Endothelial cell of umbilical vein (primary cell): ENCODE results near the gene STAT4. TPM values are rescaled to one million over a fixed set of nuclear protein-coding genes. Genes with fewer than 3 reads are reported as not detected.

Experiments
- BruUV-seq: library from RNA; stranded (reverse); fragments of 400-500 nt; replicated peaks from 2 replicates; lab custom pipeline; 2021; lab: Mats Ljungman, UMichigan
- CTCF ChIA-PET: fragments of 300-600, 350-600 bp; sonication (Branson Sonifier 250); formaldehyde crosslinking; loops from one replicate; lab custom pipeline; 2021; ENCODE audit warnings: antibody characterized with exemption, inconsistent platforms; lab: Charles Lee
- POLR2A ChIA-PET: fragments of 300-600, 350-600 bp; sonication (Branson Sonifier 250); formaldehyde crosslinking; loops from one replicate; lab custom pipeline; 2021; ENCODE audit warnings: antibody characterized with exemption, inconsistent platforms; lab: Charles Lee
- DNase-seq: peaks from one replicate; pipeline ENCODE4 v3.0.0-alpha.2; 2011; ENCODE audit warnings: low read depth, low spot score
- FAIRE-seq: peaks from 2 replicates; lab custom pipeline; 2011; peaks lifted over from hg19 to GRCh38; lab: Jason Lieb, UNC
- H2AFZ ChIP-seq: 2 replicates; pipeline ENCODE4 v1.6.0; 2012; ENCODE audit warnings: low read depth, low read length, control low read depth, inconsistent platforms
- H3K27ac ChIP-seq: 2 replicates; pipeline ENCODE4 v1.5.1; 2011; ENCODE audit warnings: low read depth, mild to moderate bottlenecking, control low read depth, low read length, moderate library complexity; ENCODE audit not compliant: insufficient read depth
- H3K27me3 ChIP-seq, 2 experiments: 2 replicates each; pipeline versions ENCODE4 v1.6.0 to v1.6.1; 2011; ENCODE audit warnings: low read length in 2 of 2, mixed read lengths in 1 of 2; ENCODE audit not compliant: control insufficient read depth in 2 of 2, insufficient read depth in 2 of 2
- H3K36me3 ChIP-seq, 2 experiments: 2 replicates in 1 of 2; 3 replicates in 1 of 2; pipeline ENCODE4 v1.5.1; 2011; ENCODE audit warnings: low read length in 2 of 2, mild to moderate bottlenecking in 1 of 2, moderate library complexity in 1 of 2; ENCODE audit not compliant: control insufficient read depth in 2 of 2, insufficient read depth in 2 of 2; ENCODE audit errors: extremely low read depth in 1 of 2
- H3K4me1 ChIP-seq: 3 replicates; pipeline ENCODE4 v1.5.1; 2011; ENCODE audit warnings: mild to moderate bottlenecking, low read length; ENCODE audit not compliant: control insufficient read depth, insufficient read depth; ENCODE audit errors: extremely low read depth
- H3K4me2 ChIP-seq: 2 replicates; pipeline ENCODE4 v1.6.1; 2011; ENCODE audit warnings: low read length, control low read depth, mixed read lengths; ENCODE audit not compliant: insufficient read depth
- H3K4me3 ChIP-seq, 3 experiments: fragments of 200-600 bp in 1 of 3; sonication (generic), shearing (Covaris generic) in 1 of 3; replicated peaks in 1 of 3; 2 replicates each; pipeline ENCODE4 v1.5.1; 2011 to 2016; ENCODE audit warnings: control low read depth in 3 of 3, low read length in 3 of 3, mild to moderate bottlenecking in 2 of 3, inconsistent platforms in 1 of 3, low read depth in 1 of 3, moderate library complexity in 1 of 3; ENCODE audit not compliant: insufficient read depth in 1 of 3
- H3K79me2 ChIP-seq: 2 replicates; pipeline ENCODE4 v1.6.0; 2012; ENCODE audit warnings: low read length, inconsistent platforms; ENCODE audit not compliant: control insufficient read depth, insufficient read depth
- H3K9ac ChIP-seq: replicated peaks from 2 replicates; pipeline ENCODE3; 2011; ENCODE audit warnings: low read length, control low read depth; ENCODE audit not compliant: insufficient read depth; ENCODE audit errors: extremely low read depth
- H3K9me1 ChIP-seq: replicated peaks from 3 replicates; pipeline ENCODE4 v1.6.0; 2011; ENCODE audit warnings: mild to moderate bottlenecking, low read length; ENCODE audit not compliant: control insufficient read depth, insufficient read depth; ENCODE audit errors: extremely low read depth
- H3K9me3 ChIP-seq: replicated peaks from 2 replicates; pipeline ENCODE4 v1.5.1; 2012; ENCODE audit warnings: low read length, inconsistent platforms; ENCODE audit not compliant: control insufficient read depth, insufficient read depth
- H4K20me1 ChIP-seq: replicated peaks from 2 replicates; pipeline ENCODE3; 2011; ENCODE audit warnings: mild to moderate bottlenecking, low read length; ENCODE audit not compliant: control insufficient read depth, insufficient read depth; ENCODE audit errors: extremely low read depth
- CTCF ChIP-seq, 2 donors: IDR thresholded peaks; 1 replicate in 1 of 2; 2 replicates in 1 of 2; pipeline ENCODE4 v1.5.1; 2011; ENCODE audit warnings: low read length in 2 of 2, mild to moderate bottlenecking in 2 of 2, moderate library complexity in 2 of 2, control low read depth in 1 of 2, inconsistent platforms in 1 of 2, low read depth in 1 of 2; ENCODE audit not compliant: insufficient read depth in 1 of 2; ENCODE audit errors: extremely low read depth in 1 of 2
- EZH2 ChIP-seq: IDR thresholded peaks from 2 replicates; pipeline ENCODE4 v1.6.1; 2012; ENCODE audit warnings: borderline replicate concordance, low read depth, mild to moderate bottlenecking, moderate library complexity, low read length, inconsistent platforms; ENCODE audit not compliant: severe bottlenecking
- FOS ChIP-seq: IDR thresholded peaks from 2 replicates; pipeline ENCODE4 v1.6.1; 2011; ENCODE audit warnings: mild to moderate bottlenecking, low read length, moderate library complexity, borderline replicate concordance; ENCODE audit not compliant: insufficient read depth
- GATA2 ChIP-seq: IDR thresholded peaks from 2 replicates; pipeline ENCODE4 v1.7.0; 2011; ENCODE audit warnings: low read depth, mild to moderate bottlenecking, moderate library complexity, mixed read lengths, low read length; ENCODE audit not compliant: insufficient read length, insufficient read depth
- JUN ChIP-seq: IDR thresholded peaks from 2 replicates; pipeline ENCODE4 v1.6.1; 2011; ENCODE audit warnings: borderline replicate concordance, low read depth; ENCODE audit not compliant: insufficient read length, insufficient read depth
- MAX ChIP-seq: IDR thresholded peaks from 2 replicates; pipeline ENCODE4 v1.6.1; 2011; ENCODE audit not compliant: insufficient read depth, insufficient read length
- MYC ChIP-seq: IDR thresholded peaks from one replicate; pipeline ENCODE4 v1.6.1; 2011; ENCODE audit warnings: mild to moderate bottlenecking, low read depth, low read length
- POLR2A ChIP-seq: IDR thresholded peaks from 2 replicates; pipeline ENCODE4 v1.6.1; 2012; ENCODE audit warnings: low read depth, mild to moderate bottlenecking, control low read depth, low read length
- POLR2AphosphoS5 ChIP-seq: IDR thresholded peaks from 2 replicates; pipeline ENCODE4 v1.6.1; 2012; ENCODE audit warnings: low read depth, mild to moderate bottlenecking, control low read depth, low read length, moderate library complexity; ENCODE audit not compliant: insufficient read depth
- dilution Hi-C: fragments of 300-500 bp; cut with MboI; formaldehyde crosslinking; loops from one replicate; pipeline ENCODE4 v1.15.0; 2019; ENCODE audit warnings: low sequenced_read_pairs; ENCODE audit not compliant: extremely low pct_ligation_motif_present
- intact Hi-C: fragments of 100-400 bp; cut with micrococcal nuclease; formaldehyde crosslinking; loops from one replicate; pipeline ENCODE4 v1.10.0; 2022
- polyA plus RNA-seq, 4 experiments: library from polyadenylated mRNA; depleted of rRNA in 3 of 4; stranded (reverse) in 3 of 4; unstranded in 1 of 4; fragments of >200 nt; gene quantifications; 2 replicates each; pipeline versions ENCODE4 v1.2.1 to v1.2.3, GENCODE V29; 2011 to 2012; ENCODE audit warnings: missing spikeins in 1 of 4
- total RNA-seq: library from RNA; stranded (reverse); gene quantifications from 2 replicates; pipeline ENCODE4 v1.2.3, GENCODE V29; 2021

The STAT4 gene
- total and polyA plus RNA-seq, 2 donors (not counting 3 experiments of a cell fraction or from before 2014, with no cell fraction given) = 0.46 to 1.2 TPM

- Histone ChIP-seq H3K27ac (peak overlapping the region; percentile 87), H3K9me3 (no peaks in the 10 kb centered on the region), H3K4me1 (peaks cover 61% of the 10 kb centered on the region), H3K36me3 (peaks cover 10 to 39% of the 10 kb centered on the region in 2 experiments), H3K79me2 (no peaks in the 10 kb centered on the region), H4K20me1 (no peaks in the 10 kb centered on the region), H3K9me1 (no peaks in the 10 kb centered on the region), H3K4me2 (no peak overlapping the region), H3K27me3 (no peaks in the 10 kb centered on the region), H3K9ac (no peak overlapping the region), H2AFZ (no peak overlapping the region), H3K4me3 (no peak overlapping the region)
- FAIRE-seq (no peak), DNase-seq (no peak)
- BruUV-seq = no TSS peak
- dilution Hi-C loops = no loop called here
- CTCF ChIA-PET = no interaction called here
- intact Hi-C loops = loop anchor here (2.0 to 5.0 kb wide), 2 partner anchors 191 to 299 kb away; no protein-coding TSS in a partner anchor
- POLR2A ChIA-PET = no interaction called here
- TF ChIP-seq POLR2A (no peak), GATA2 (no peak), POLR2AphosphoS5 (no peak), CTCF (IDR thresholded peaks at IDR 0.05; ENCODE audit: extremely low read depth in 1 of 2, insufficient read depth in 1 of 2, low read depth in 1 of 2, low read length in 2 of 2) (no peak), MAX (no peak), FOS (no peak), MYC (no peak), EZH2 (no peak), JUN (no peak)
These were observed 169.1 kb downstream of the STAT4 start for GRCh38 chr2:190981733-190982132.
